GM19238 (cell line): ENCODE results near the gene TELO2.
"Not testable (repeated sequence)": the region's sequence is repeated elsewhere in the genome, so short reads cannot be mapped to it uniquely, and the experiment has no call there.

Experiments used
- DNase-seq: peaks from one replicate; pipeline ENCODE4 v3.0.0; 2011; ENCODE audit warnings: low spot score; ENCODE audit not compliant: insufficient read length

The TELO2 gene

DNA sequence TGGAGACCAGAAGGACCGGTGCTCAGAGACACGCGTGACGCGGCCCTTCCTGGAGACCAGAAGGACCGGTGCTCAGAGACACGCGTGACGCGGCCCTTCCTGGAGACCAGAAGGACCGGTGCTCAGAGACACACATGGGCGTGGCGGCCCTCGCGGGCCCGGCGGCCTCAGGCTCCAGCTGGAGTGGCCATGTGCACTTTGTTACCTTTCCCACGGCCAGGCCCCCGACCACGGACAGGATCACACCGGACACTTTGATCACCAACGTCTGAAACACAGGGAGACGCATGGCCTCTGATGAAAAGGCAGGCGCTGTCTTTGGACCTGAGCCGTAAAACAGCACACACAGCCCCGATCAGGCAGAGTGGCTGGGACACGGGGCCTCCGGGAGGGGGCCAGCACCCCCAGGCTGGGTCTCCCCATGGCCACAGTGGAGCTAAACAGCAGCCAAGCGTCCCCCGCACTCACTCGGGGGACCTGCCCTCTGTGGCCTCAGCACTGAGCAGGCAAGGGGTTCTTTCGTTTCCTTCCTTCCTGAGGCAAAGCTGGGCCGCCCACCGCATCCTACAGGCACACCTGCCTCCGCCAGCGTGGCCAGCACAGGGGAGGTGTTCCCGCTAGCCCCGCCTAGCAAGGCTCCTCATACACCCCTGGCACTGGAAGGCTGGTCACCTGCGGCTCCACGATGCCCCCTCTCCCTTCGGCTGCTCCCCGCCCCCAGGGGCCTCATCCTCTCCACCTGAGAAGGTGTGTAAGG is 35.5 kb upstream of the TELO2 start:
- no peak for DNase-seq

DNA sequence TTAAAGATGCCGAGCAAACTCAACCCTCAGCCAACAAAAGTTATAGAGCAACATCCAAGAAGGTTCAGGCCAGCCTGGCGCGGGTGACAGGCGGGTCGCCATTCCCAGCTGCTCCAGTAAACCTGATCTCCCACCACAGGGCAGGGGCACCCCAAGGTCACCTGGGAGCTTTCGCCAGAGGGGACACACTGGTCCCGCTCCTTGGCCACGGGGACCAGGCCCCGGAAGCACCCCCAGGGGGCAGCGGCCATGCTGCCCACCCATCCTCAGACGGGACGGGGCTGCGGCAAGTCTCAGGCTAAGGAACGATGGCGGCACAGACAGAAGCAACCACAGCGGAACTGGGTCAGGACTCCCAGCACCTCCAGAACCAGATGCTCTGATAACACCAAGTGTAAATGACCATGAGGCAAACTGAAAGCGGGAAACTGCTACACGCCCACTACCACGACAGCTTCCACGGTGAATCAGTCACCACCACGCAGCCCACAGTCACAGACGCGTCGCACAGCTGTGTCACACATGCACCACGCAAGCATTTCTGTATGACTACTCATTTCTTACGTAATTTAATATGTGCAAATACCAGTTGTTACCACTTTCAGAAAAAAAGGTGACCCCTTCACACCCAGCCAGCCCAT is 34.7 kb upstream of the TELO2 start:
- no peak for DNase-seq

DNA sequence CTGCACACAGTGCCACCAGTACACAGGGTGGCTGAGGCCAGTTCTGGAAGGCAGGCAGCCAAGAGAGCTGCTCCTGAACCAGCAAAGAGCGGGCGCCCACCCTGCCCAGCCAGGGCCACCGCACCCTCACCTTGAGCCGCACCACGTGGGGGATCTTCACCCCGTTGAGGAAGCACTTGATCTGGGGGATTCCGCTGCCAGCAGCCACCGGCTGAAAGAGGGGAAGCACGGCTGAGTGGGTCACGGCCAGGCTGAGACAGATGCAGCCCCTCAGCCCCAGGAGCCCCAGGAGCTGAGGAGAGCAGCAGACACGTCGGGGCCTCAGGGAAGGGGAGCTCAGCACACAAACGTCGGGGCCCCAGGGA is 34.2 kb upstream of the TELO2 start:
- peak; percentile 78 for DNase-seq

DNA sequence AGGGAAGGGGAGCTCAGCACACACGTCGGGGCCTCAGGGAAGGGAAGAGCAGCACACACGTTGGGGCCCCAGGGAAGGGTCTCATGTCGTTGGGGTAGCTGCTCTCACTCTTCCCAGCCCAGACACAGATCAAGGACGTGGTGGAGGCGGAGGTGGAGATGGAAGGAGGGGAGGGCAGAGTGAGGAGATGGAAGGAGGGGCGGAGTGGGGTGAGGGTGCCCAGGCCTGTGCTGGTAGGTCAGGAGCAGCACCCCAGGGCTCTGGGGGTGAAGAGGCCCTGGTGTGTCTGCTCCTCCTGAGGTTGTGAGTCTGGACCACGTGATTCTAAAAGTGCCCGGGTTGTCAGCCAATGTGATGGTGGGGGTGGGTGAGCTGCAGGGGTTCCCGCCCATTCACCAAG is 33.2 kb upstream of the TELO2 start:
- no peak for DNase-seq

DNA sequence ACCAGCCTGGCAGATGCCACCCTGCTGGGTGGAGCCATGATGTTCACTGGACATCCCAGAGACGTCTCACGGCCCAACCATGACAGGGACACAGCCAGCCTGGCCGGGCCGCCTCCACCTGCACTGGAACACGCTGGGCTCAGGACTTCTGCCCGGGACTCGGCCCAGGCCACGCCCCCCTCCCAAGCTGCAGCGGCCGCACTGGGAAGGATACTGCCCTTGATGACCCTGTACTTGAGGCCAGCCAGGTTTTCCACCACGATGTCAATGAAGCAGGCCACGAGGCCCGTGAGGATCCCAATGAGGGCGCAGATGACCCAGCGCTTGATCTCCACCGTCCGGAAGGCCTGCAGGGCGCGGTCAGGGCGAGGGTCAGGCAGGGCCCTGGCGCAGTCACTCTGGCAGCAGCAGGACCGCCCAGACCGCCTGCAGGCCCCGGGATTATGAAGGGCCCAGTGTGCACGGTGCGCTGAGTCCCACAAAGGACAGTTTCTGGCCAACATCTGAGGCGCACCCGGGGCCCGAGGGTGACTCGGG is 32.5 kb upstream of the TELO2 start:
- DNase-seq = no peak

DNA sequence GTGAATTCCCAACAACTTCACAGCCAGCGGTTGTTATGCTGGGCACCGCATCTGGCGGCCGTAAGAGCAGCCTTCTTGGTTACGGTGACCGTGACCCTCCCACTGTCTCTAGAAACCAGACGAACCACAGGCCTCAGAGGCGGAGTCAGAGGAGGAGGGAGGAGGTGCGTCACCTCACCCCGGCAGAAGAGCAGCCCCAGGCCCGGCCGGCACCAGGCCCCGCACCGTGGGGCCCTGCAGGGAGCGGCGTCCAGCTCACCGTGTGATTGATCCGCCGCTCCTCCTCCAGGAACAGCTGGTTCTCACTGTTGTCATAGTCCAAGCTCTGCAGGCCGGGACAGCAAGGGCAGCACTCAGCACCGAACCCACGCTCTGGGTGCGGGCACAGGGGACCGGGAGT is 32.0 kb upstream of the TELO2 start:
- no peak for DNase-seq

DNA sequence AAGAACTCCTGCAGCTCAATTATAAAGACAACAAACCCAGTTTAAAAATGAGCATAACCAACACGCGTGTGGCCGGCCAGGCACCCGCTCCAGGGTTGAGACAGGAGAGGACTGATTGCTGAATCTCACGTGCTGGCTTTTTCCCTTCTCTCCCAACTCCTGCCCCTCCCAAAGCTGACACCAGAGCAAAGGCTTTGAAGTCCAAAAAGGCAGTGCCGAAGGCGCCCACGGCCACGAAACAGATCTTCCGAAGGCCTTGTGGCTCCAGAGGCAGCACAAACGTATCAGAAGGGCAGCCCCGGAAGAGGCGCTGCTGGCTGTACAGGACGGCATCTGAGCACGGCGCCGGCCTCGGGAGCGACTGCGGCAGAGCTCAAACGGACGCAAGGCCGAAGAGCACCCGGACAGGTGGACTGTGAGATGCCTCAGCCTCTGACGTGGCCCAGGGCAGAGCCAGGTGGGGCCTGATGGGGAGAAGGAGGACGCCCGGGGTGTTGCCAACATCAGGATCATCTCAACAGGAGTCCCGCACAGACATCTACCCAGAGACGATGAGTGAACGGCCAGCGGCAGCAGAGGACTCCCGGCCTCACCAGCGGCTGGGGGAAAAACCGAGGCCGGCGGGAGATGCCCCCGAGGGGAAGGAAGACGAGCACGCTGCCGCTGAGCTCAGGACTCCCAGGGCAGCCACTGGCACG is 28.8 kb upstream of the TELO2 start:
- no peak for DNase-seq

DNA sequence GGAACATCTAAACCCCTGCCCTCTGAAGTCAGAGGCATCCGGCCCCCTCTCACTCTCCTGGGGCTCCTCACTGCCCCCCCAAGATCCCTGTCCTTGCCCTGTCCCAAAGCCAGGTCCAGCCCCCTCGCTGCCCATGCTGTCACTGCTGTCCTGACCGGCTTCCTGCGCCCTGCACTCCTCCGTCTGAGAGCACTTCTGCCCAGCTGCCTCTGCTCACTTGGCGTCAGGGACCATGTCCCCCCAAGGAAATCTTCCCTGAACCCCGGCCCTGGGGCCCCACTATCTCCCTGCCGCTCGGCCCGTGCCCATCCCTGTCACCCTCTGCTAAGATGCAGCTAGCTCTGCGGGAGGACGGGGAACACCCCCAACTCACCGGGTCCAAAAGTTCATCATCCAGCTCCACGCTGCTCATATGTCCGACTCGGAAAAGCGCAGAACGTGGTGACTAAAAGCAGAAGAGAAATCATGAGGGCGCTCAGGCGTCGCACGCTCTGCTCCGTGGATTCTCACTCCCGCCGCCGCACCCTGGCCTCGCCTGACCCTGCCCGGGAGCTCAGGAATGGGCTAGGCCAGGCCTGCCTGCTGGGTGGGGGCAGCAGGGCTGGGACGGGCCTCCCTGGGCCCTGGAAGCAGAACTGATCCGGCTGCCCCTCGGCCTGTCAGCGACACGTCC is 28.1 kb upstream of the TELO2 start:
- no peak for DNase-seq

DNA sequence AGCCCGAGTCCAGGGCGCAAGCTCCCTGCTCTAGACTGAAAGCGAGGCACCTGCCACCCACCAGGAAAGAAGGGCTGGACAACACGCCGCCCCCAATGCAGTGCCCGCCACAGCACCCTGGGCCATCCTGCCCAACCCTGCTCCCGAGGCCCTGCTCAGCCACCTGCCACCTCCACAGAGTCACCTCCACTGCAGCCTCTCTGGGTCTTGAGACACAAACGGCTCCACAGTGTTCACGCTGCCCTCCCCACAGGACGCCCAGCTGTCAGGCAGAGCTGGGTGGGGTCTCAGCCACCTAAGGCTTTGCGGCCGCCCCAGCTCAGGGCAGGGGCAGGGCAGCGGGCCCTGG is 27.6 kb upstream of the TELO2 start:
- no peak for DNase-seq

DNA sequence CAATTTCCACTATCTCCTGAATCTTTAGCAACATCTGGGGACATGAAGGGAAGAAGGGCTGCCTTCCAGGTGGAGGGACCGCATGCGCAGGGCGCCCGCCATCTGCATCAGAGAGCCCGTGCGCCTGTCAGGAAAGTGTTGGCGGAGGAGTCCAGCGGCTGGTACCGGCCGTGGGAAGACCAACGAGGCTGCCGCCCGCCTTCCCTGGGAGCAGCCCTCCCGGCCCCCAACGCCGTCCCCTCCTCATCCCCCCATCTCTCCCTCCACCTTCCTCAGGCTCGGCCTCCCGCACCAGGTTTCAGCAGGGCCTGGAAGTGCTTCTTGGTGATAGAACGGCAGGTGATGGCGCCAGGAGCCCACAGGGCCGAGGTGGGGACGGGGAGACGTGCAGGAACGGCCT is 27.1 kb upstream of the TELO2 start:
- DNase-seq = no peak

DNA sequence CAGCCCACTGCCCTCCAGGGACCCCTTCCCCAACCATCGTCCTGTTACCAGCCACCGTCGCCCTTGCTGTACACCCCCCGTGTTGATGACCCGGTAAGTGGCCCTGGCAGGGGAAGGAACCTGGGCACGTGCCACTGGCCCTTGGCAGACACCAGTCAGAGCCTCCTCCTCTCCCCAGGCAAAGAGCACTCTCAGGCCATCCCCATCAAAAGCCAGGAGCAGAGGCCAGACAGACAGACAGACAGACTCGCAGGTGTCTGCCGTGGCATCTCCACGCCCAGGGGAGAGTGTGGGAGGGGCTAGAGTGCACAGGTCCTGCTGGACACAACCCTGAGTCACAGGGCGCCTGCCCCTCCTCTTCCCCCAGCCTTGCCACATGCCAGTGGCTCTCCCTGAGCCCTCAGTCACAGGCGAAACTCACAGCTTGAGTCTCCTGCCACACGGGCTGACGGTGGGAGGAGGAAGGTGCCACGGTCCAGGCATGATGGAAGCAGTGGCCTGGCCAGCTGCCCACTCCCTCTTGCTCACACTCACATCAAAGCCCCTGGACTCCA is 26.1 kb upstream of the TELO2 start:
- DNase-seq = no peak

DNA sequence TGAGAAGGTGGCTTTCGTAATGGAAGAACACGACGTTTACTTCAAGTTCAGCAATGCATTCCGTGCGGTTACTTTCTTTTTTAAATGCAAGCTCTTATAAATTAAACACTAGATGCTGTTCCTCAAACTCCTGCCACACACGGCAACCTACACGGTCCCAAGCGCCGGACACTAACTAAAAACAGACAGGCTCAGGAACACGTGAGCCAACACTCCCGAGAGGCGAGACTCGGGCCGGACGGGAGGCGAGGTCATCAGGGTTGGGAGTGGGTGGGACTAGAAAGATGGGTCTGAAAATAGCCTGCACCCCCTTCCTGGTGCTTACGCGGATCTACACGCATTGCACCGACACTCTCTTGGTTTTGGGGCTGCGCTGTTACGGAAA is 24.7 kb upstream of the TELO2 start:
- DNase-seq = no peak

DNA sequence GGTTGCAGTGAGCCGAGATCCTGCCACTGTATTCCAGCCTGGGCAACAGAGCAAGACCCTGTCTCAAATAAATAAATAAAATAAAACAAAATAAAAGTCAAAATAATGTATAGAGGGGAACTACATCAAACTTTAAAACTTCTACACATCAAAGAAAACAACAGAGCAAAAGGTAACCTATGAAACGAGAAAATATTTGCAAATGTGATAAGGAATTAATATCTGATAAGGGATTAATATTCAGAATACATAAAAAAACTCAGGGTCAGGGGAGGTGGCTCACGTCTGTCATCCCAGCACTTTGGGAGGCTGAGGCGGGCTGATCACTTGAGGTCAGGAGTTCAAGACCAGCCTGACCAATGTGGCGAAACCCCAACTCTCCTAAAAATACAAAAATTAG is 24.0 kb upstream of the TELO2 start:
- DNase-seq = not testable (repeated sequence)

DNA sequence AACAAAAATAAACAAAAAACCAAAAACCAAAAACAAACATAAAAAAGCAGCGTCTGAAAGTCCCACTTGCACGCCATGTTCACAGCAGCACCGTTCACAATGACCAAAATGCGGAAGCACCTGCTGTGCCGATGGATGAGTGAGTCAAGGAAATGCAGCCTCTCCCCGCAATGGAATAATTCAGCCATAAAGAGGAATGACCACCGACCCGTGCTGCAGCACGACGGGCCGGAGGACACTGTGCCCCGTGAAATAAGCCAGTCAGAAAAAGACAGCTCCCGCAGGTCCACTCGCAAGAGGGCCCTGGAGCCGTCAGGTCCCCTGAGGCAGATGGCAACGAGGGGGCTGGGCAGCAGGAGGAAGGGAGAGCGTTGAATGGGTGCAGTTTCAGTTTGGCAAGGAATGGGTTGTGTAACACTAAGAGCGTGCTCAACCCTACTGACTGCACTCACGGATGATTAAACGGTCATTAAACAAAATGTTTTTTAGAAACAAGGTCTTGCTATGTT is 23.4 kb upstream of the TELO2 start:
- DNase-seq = no peak

DNA sequence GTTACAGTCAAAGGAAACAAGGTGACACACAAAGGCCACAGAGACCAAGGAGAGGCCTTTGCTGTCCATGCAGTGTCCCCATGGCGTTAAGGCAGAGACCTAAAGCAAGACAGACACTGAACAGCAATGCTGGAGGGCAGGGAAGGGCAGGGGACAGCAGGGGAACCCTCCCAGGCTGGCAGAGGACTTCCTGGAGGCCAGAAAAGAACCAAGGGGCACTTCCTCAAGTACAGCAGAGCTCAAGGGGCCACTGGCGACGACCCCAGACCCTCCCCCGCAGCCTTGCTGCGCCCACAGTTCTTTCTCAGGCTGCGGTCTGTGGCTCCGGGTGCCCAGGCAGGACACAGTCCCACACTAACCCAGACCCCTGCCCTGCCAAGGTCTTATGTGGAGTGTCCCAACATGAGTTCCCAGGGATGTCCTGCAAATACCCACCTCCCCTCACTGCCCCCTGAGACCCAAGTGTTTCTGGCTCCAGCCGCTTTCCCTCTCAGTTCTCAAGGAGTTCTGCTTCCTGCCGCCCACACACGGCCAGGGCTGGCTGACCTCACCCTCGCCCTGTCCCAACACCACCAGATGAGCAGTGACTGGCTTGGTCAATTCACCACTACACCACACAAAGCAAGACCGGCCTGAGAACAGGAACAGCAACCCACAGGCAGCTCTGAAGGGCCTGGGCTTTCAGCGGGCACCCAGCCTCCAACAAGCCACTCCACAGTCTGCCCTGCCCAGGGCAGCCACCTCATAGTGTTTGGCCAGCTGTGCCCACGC is 22.5 kb upstream of the TELO2 start:
- no peak for DNase-seq

DNA sequence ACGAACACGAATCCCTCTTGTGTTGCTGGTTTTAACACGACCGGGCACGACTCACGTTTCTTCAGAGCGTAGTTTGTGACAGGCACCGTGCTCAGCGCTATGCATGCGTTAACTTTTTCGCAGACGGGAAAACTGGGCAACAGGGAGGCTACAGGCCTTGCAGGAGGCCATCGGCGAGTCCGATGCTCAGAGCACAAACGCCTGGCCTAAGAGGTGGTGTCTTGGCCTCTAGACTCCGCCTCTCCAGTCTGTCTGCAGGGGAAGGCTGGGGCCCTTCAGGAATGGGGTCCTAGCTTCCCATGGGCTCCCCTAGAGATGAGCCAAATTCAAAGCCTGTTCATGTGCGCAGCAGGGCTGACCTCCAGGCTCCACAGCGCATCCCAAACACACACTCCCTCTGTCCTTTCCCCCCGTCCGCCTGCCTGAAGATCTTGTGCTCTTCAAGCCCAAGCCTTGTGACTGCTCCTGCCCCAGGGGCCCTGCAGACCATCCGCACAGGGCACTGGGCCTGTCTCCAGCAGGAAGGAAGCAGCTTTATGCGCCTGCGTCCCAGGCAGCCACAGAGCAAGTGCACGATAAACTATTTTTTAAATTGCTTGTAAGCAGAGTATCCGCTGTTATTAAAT is 21.5 kb upstream of the TELO2 start:
- DNase-seq = no peak

DNA sequence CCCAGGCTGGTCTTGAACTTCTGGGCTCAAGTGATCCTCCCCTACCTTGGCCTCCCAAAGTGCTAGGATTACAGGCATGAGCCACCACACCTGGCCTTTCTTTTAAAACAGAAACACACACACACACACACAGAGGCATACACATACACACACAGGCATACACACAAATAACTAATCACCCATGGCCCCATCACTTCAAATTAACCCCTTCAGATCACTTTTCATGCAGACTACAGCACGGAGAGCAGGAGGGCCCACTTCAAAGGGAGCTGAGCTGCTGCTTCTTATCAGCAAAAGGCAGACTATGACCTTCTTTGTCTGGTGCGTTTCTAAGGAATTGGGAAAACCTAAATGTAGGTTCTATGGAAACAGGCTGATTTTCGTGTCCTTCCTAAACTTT is 20.2 kb upstream of the TELO2 start:
- no peak for DNase-seq

DNA sequence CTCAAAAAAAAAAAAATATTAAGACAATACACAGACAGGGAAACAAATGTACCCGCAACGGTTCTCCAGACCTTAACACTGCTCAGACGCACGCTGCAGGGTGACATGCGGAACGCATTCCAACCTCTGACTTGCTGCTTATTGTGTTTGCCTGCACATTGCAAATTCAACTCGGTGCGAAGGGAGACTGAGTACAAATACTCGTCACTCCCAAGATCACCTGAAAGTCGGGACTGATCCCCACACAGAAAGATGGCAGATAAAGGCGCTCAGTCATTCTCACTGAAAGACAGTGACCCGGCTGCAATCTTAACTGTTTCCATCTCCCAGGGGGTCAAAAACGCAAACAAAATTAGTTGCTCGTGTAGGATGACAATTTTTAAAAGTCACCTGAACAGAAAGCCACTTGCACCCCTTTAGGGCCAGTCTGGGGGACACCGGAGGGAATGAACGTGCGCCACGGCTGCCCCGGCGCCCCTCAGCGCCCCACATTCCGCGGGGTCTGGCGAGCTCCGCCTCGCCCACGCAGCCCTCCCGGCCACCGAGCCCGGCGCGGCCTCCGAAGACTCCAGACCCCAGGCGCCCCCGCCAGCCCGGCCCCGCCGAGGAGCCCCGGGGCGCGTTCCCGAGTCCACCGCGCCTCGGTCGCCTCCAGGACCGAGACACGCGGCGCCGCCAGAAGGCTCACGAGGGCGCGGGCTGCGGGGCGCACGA is 18.9 kb upstream of the TELO2 start:
- DNase-seq = no peak

DNA sequence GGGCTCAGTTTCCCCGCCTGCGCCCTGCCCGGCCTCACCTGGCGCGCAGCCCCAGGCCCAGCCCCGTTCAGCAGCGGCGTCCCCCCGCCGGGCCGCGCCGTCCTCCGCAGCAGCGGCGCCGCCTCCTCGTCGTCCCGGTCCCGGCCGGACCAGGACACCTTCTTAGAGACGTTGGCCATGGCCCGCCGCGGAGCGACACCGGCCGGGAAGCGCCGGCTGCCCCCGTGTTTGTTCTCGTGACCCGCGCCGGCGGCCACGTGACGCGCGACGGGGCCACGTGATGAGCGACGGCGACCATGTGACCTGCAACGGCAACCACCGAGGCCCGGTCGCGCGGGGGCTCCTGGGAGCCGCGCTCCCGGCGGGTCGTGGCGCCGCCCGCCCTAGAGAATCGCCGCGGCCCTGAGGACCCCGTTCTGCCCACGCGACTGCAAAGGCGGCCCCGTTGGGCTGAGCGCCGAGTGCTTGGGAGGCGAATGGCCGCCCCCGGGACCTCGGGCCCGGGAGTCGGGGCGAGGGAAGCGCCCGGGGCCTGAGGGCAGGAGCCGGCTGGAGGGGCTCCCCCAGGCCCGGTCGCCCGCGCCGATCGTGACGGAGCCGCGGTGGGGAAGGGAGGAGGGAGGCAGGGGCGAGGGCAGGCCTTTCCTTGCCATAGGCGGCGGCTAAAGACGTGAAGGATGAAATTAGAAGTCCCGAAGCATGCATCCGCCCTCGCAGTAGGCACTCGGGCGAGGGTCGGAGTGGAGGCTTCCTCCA is 18.2 kb upstream of the TELO2 start, which contains the start of gene CLCN7:
CLCN7 (minus strand) TSS at position 233 of the 756 bp plus-strand sequence; CDS start at position 179, 54 bp downstream.
- peak; percentile 99 for DNase-seq
